Right lobe of liver (tissue), 6 donors: ENCODE data around the gene ARAF. TPM values are rescaled to one million over a fixed set of nuclear protein-coding genes. Genes with fewer than 3 reads are reported as not detected.

ENCODE experiments used
- ATAC-seq, 4 donors: fragments of 200-7000 bp; cut with Tn5 transposase; one replicate each; pipeline ENCODE4 v1.9.1; 2020; ENCODE audit warnings: mild to moderate bottlenecking in 4 of 4, moderate library complexity in 4 of 4
- DNase-seq, 3 donors: peaks; one replicate each; pipeline ENCODE4 v3.0.0-alpha.2; 2020
- H3K27ac ChIP-seq, 3 donors: fragments of 200-600 bp; one replicate each; pipeline ENCODE4 v1.8.0; 2022
- H3K27me3 ChIP-seq, 2 donors: fragments of 200-600 bp; one replicate each; pipeline ENCODE4 v1.8.0; 2022
- H3K36me3 ChIP-seq, 4 donors: fragments of 200-600 bp; sonication (generic) in 1 of 4; one replicate each; pipeline versions ENCODE4 v1.5.1 to v1.8.0; 2017 to 2022; ENCODE audit warnings: control low read depth in 1 of 4
- H3K4me1 ChIP-seq, 4 donors: fragments of 200-600 bp; sonication (generic) in 1 of 4; one replicate each; pipeline versions ENCODE4 v1.5.1 to v1.8.0; 2017 to 2022; ENCODE audit warnings: control low read depth in 1 of 4
- H3K4me3 ChIP-seq, 3 donors: fragments of 200-600 bp; one replicate each; pipeline ENCODE4 v1.8.0; 2022
- H3K9me3 ChIP-seq, 4 donors: fragments of 200-600 bp; sonication (generic) in 1 of 4; one replicate each; pipeline versions ENCODE4 v1.5.1 to v1.8.0; 2017 to 2022; ENCODE audit warnings: control low read depth in 1 of 4
- POLR2A ChIP-seq: fragments of 450-650 bp; IDR thresholded peaks from one replicate; pipeline ENCODE4 v1.6.1; 2017; ENCODE audit warnings: antibody characterized with exemption, mild to moderate bottlenecking
- WGBS: methylation state at CpG from one replicate; pipeline ENCODE4 v1.1.6; 2018; ENCODE audit warnings: low coverage, low lambda C conversion rate; ENCODE audit not compliant: insufficient coverage; ENCODE audit errors: missing lambda C conversion rate; 5-methylcytosine and 5-hydroxymethylcytosine counted together
- intact Hi-C, 2 donors: fragments of 100-400 bp; cut with DNase I; formaldehyde crosslinking; loops; one replicate each; pipeline versions ENCODE4 v1.11.2 to v1.14.1; 2022
- total RNA-seq, 6 experiments: library from RNA; depleted of rRNA in 2 of 6; stranded (reverse); fragments of >200 nt in 2 of 6; fragmentation: NEBNext Ultra II Directional in 3 of 6; extraction: Animal tissue kit (Norgen Biotek cat#: 25700) in 3 of 6; gene quantifications; one replicate each; pipeline versions ENCODE4 v1.1.0 to v1.2.4, GENCODE V29; 2016 to 2023
- TF ChIP-seq, protein P1 (sequence below), 4 donors: fragments of 200-600 bp in 3 of 4; fragments of 450-650 bp in 1 of 4; IDR thresholded peaks; one replicate each; pipeline versions ENCODE4 v1.5.1 to v1.8.0; 2016 to 2022; ENCODE audit warnings: antibody characterized with exemption in 4 of 4, mild to moderate bottlenecking in 2 of 4
- donor health status: DM: no; HTN: yes; CAD: no.
- donor health status: DM: no; HTN: no; CAD: no.
- donor health status: DM: no; HTN: no; CAD: no.
- donor health status: DM: no; HTN: yes; CAD: no.
- donor health status: DM: no; HTN: yes; CAD: no.

ARAF gene
- total RNA-seq, 6 experiments from 2014 or later: 31.5 to 86.0 (median 54.9) TPM

DNA sequence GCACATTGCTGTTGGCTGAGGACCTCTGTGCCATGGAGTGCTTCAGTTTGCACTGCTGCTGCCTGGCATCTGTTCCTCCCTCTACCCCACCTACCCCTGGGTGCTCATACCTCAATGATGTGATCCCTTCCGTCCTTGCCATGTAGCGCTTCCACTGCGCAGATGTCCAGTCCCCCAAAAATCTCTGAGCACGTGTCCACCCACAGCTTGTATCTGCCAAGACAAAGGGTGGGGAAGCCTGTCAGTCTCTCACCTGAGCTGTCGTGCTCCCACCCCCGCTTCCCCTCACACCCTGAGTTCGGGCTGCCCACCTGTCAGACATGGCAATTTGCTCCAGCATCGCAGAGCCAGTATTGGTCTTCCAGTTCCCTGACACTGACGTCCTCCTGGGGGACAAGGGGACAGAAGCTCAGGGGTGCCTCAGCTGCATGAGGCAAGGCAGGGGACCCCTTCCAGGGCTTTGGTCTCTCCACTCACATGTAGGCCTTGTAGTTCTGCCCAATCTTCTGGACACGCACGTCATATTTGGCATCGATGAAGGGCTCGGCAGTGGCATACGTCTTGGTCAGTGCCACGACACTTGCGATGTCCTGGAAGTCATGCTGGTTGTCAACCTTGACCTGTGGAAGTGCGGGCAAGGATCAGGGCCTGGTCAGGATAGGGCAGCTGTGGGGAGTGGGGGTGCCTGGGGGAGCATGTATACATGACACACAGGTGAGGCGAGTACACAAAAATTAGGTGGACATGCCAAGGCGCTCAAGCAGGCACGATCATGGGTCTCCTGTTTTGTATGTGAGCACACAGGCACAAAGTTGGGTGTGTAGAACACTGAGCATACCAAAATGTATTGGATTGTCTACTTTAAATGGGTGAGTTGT, 15.3 kb downstream of the ARAF start:
- TF ChIP-seq POLR2A: no peak
- TF ChIP-seq, protein P1, sequence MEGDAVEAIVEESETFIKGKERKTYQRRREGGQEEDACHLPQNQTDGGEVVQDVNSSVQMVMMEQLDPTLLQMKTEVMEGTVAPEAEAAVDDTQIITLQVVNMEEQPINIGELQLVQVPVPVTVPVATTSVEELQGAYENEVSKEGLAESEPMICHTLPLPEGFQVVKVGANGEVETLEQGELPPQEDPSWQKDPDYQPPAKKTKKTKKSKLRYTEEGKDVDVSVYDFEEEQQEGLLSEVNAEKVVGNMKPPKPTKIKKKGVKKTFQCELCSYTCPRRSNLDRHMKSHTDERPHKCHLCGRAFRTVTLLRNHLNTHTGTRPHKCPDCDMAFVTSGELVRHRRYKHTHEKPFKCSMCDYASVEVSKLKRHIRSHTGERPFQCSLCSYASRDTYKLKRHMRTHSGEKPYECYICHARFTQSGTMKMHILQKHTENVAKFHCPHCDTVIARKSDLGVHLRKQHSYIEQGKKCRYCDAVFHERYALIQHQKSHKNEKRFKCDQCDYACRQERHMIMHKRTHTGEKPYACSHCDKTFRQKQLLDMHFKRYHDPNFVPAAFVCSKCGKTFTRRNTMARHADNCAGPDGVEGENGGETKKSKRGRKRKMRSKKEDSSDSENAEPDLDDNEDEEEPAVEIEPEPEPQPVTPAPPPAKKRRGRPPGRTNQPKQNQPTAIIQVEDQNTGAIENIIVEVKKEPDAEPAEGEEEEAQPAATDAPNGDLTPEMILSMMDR (IDR thresholded peaks at IDR 0.05): no peak
- ATAC-seq (no peak), DNase-seq (no peak)
- intact Hi-C loops: no loop called here
- no peak overlapping the region for H3K27ac ChIP-seq
- no peaks in the 10 kb centered on the region for H3K9me3 ChIP-seq
- H3K36me3 ChIP-seq: peaks cover 0 to 6% (median 0%) of the 10 kb centered on the region in 4 donors
- no peaks in the 10 kb centered on the region for H3K4me1 ChIP-seq
- WGBS: 78% methylated on average over 9 of the region's 20 CpGs
- peaks cover 0 to under 1% of the 10 kb centered on the region in 2 donors for H3K27me3 ChIP-seq
- no peak overlapping the region for H3K4me3 ChIP-seq

DNA sequence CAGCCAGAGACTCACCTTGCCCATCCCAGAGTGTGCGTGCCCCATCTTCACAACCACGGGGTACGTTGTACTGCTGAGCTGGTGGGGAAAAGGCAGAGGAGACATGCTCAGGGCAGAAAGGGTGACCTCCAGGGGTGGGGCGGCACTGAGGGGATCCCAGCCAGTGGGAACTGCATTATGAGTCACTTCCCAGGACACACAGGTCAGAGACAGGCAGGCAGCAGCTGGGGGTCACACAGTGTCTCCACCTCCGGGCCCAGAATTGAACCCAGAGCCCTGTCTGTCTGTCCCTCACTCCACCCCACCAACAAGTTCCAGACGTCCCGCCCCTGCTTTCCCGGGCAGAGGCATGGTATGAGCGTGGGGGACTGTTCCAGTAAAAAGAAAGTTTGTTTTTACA, 16.4 kb downstream of the ARAF start:
- no peak overlapping the region for H3K27ac ChIP-seq
- peaks cover 0 to 7% of the 10 kb centered on the region in 2 donors for H3K27me3 ChIP-seq
- no peak for TF ChIP-seq POLR2A
- TF ChIP-seq, protein P1 (IDR thresholded peaks at IDR 0.05): no peak
- H3K9me3 ChIP-seq: no peaks in the 10 kb centered on the region
- DNase-seq (peak in 1 of 3 donors; percentile 51), ATAC-seq (peak; percentile 9 to 50 (median 30))
- WGBS: 48% methylated on average over 8 of the region's 9 CpGs
- no peaks in the 10 kb centered on the region for H3K4me1 ChIP-seq
- intact Hi-C loops: no loop called here
- no peak overlapping the region for H3K4me3 ChIP-seq
- no peaks in the 10 kb centered on the region for H3K36me3 ChIP-seq

DNA sequence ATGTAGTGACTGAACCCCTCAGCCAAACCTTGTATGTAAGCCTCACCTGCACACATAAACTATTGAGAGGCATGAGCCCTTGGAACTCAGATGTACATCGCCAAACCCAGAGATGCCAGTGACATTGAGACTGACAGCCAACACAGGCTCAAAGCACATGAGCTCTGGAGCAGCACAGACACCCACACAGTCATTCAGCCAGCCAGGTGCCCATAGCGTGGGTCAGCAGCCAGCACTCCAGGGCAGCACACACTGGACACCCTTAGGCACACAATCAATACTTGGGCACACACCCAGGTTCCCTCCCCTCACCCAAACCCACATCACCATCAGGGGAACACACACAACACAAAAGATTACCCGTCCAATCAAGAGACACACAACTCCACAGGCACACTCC, 16.9 kb downstream of the ARAF start:
- Histone ChIP-seq H3K9me3 (no peaks in the 10 kb centered on the region), H3K4me1 (no peaks in the 10 kb centered on the region), H3K36me3 (no peaks in the 10 kb centered on the region), H3K4me3 (no peak overlapping the region), H3K27me3 (peaks cover 0 to 7% of the 10 kb centered on the region in 2 donors), H3K27ac (no peak overlapping the region)
- intact Hi-C loops: no loop called here
- DNase-seq: peak in 1 of 3 donors; percentile 59
- TF ChIP-seq POLR2A: no peak
- TF ChIP-seq, protein P1 (IDR thresholded peaks at IDR 0.05): no peak
- 58% methylated on average over 2 of the region's 3 CpGs for WGBS
- peak in 3 of 4 donors; percentile 49 to 65 (median 64) for ATAC-seq

DNA sequence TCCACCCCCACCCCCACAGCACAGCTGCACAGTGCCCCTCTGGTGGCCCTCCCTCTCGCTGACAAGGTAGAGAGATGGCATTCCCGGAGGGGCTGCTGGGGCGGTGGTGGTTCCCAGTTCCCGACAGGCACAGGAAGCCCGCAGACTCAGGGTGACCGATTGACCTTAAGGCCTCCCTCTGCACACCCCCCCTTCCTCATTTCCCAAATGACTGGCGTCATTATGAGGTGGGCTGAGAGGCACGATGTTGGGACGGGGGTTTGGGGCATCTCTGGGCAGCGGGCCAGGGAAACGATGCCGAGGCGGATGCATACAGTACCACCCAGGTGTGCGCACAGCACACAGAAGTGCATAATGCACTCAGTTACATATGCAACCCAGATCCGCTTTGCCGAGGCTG, 17.7 kb downstream of the ARAF start:
- ATAC-seq (peak in 2 of 4 donors; percentile 4 to 14), DNase-seq (no peak)
- H3K27ac ChIP-seq: no peak overlapping the region
- H3K9me3 ChIP-seq: no peaks in the 10 kb centered on the region
- TF ChIP-seq, protein P1 (IDR thresholded peaks at IDR 0.05): no peak
- TF ChIP-seq POLR2A: no peak
- peaks cover 0 to 7% of the 10 kb centered on the region in 2 donors for H3K27me3 ChIP-seq
- no peaks in the 10 kb centered on the region for H3K4me1 ChIP-seq
- no peak overlapping the region for H3K4me3 ChIP-seq
- intact Hi-C loops: no loop called here
- H3K36me3 ChIP-seq: no peaks in the 10 kb centered on the region
- WGBS: no CpG with 5 or more reads among the region's 16 CpGs
